GM21381 (cell line): ENCODE measurements around the gene PIEZO1.
"Not testable (repeated sequence)": the region's sequence is repeated elsewhere in the genome, so short reads cannot be mapped to it uniquely, and the experiment has no call there.

Experiments used
- ATAC-seq: cut with Tn5 transposase; IDR thresholded peaks from one replicate; pipeline ENCODE4 v1.9.1; 2021; ENCODE audit warnings: mild to moderate bottlenecking, moderate library complexity; ENCODE audit not compliant: unreplicated experiment

Gene PIEZO1

DNA sequence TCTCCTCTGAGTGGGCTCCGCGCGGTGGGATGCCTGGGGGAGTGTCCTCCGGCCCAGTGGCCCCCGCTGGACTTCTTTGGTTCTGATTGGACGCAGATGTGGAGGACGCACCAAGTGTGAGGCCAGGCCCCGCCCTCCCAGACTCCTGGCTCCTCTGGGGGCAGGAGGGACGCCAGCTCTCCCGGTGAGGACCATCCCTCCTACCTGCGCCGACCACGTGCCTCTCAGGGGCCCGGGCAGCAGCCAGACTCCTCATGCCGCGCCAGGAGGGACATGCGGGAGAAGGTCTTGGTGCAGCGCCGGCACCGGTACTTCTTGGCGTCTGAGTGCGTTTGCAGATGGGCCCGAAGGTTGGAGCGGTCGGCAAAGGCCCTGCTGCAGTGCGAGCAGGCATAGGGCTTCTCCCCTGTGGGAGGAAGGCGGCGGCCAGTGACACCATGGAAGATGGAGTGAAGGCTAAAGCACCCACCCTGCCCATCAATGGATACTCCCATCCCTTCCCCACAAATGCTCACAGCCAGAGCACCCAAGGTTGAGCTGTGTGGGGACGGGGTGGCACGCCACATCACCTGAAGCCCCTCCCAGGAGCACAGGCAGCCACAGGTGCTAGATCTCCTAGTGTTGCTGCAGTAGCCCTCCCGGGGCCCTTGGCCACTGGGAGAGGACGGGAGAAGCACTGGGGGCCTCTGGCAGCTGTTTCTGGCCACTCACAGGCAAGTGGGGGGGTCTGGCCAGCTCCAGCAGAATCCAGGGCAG is 106.6 kb downstream of the PIEZO1 start:
- ATAC-seq, result no peak

DNA sequence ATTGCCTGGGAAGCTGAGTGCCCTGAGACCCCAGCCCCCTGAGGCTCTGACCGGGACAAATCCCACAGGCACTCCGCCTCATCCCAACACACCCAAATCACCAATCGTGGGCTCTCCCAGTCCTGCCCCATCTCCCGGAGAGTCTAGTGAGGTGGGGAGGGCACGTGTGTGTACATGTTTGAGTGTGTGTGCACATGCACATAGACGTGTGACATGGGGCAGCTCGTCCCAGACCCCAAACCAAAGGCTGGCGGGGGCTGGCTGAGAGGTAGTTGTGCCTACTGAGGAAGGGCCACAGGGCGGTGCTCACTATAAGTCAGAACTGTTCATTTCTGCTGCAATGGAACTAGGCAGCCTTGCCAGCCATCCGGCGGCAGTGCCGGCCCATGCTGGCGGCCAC is 107.3 kb downstream of the PIEZO1 start:
- ATAC-seq, result no peak

DNA sequence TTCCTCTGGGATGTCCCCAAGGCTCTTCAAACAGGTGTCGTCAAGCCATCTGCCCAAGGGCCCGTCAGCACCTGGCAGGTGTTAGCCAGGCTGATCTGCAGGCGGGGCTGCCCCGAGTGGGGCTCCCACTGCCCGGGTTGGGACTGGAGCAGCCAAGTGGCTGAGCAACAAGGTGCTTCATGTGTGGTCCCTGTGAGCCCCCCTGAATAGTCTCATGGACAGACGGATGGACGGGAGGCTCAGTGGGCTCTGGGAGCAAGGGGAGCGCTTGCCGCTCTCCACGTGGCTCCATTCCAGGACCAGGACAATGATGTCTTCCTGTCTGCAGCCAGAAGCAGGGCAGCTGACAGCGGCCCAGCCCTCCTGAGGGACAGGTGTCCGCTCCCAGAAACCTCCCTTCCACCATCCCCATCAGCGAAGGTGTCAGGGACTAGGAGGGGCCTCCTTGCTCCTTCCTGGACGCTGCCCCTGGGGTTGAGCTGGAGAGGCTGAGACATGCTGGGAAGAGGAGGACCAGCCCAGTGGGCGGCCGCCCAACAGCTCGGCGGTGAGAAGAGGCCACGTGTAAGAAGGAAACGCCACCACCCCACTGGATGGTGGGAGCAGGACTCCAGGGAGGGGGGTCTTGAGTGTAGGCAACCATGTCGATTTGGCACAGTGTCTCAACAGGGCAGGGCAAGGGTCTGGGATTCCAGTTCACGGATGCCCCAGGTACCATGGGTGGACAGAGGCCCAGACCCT is 108.3 kb downstream of the PIEZO1 start:
- ATAC-seq, result no peak

DNA sequence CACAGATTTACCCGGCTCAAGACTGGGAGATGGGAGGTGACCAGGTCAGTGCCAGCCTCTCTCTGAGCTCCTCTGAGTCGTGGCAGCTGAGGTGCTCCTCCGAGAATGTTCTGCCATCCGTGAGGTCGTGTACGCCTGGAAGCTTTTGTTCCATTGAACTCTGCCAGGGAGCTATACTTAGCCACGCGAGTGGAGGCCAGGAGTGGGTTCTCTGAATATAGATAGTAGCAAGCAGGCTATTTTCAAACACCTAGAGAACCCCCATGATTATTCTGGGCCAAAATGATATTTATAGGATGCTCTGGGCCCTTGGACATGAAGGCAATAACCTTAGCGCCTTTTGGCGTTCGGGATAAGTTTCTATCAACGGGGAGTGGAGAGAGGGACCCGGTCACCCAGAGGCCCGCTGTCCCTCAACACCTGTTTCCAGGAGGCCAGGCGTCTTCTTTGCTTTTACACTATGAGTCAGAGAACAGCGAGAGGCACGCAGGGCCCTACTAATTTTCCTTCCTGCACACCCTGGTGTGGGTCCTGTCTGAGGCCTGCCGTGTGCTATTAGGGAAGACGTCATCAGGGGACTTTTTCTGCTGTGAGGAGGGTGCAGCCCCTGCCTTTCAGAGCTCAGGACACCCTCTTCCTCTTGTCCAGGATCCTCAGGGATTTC is 111.2 kb downstream of the PIEZO1 start:
- no peak for ATAC-seq

DNA sequence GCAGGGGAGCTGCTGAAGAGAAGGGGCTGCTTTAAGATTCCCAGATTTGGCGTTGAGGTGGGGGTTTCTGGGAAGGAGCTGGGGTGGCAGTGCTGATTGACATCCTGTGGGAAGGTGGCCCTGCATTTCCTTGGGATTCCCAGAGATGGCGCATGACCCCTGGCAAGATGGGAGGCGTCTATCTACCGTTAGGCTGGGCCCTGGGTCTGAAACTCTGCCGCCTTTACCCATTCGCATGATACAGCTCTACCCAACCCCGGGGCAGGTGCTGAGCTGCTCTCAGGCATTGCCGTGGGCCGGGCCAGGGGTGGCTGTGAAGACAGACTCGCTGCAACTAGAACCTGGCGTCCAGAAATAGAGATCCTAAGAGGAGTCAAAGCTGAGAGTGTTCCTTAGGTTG is 112.2 kb downstream of the PIEZO1 start:
- no peak for ATAC-seq

DNA sequence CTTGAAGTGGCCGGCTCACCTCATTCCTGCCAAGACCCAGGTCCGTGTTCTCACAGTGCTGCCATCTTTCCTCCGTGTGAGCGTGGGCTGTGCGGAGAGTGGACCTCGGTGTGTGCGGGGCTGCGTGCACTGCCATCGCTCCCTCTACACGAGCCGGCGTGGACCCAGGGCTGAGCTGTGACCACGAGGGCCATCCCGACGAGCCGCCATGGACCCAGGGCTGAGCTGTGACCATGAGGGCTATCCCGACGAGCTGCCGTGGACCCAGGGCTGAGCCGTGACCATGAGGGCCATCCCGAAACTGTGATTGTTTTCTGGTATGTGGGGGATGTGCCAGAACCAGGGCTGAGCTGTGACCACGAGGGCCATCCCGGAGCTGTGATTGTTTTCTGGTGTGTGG is 113.2 kb downstream of the PIEZO1 start:
- ATAC-seq, result no peak

DNA sequence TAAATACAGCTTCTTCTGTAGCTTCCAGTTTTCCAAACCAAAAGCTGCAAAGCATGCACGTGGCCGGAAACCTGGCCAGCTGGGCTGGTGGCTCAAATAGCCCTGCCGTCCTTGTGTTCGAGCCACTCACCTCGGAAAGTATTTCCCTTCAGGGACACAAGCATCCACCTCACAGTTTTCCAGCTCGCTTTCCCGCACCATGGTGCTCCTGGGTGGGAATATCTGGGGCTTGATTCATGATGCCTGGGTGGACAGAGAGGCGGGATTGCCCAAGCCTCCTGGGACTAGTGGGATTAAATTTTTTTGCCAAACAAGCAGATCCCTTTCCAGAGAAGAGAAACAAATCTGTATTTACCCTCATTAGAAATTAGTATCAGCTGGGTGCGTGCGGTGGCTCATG is 115.0 kb downstream of the PIEZO1 start:
- ATAC-seq, result no peak

DNA sequence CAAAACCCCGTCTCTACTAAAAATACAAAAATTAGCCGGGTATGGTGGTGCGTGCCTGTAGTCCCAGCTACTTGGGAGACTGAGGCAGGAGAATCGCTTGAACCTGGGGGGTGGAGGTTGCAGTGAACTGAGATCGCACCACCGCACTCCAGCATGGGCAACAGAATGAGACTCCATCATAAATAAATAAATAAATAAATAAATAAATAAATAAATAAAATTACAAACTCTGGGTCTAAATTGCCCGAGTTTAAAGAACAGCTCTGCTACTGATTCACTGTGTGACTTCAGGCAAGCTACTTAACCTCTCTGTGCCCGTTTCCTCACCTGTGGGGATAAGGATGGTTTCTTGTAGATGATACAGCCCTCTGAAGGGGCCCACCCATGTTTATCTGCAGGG is 115.5 kb downstream of the PIEZO1 start:
- ATAC-seq, result not testable (repeated sequence)

DNA sequence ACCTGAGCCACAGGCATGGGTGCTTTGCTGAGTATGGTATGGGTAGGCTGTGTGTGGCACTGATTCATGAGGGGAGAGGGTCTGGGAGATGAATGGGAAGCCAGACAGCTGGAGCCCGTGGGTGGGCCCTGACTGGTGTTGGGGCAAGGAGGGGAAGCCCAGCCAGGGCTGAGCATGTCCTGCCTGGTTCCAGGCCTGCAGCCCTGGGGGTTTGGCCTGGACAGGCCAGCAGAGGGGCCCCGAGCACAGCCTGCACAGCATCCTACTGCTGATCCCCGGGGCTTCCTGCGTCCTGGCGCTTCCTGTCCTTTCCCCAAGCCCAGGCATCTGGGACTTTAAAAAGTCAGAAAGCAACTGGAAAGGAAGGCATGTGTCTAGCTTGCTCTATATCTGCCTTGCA is 117.6 kb downstream of the PIEZO1 start:
- no peak for ATAC-seq

DNA sequence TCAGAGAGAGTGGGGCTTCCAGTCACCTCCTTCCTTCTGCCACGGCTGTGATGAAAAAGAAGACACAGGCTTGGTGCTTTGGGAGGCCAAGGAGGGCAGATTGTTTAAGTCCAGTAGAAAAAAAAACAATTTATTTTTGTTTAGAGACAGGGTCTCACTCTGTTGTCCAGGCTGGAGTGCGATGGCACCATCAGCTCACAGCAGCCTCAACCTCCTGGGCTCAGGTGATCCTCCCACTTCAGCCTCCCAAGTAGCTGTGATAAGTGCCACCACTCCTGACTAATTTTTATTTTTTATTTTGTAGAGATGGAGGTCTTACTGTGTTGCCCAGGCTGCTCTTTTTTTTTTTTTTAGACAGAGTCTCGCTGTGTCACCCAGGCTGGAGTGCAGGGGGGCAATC is 119.5 kb downstream of the PIEZO1 start:
- no peak for ATAC-seq
